Measurements from ENCODE around the gene USP44.

DNA sequence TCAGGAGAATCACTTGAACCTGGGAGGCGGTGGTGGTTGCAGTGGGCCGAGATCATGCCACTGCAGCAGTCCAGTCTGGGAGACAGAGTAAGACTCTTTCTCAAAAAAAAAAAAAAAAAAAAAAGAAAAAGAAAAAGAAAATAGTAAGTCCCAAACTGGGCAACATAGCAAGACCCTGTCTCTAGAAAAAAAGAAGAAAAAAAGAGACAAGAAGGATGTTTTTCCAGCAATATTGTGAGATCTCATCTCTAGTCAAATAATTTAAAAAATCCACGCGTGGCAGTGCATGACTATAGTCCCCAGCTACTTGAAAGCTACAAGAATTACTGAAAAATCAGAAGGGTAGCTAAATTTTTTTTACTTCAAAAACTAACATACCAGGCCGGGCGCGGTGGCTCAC is 8.0 kb downstream of the USP44 start:
- TF ChIP-seq JUND (IDR thresholded peaks at IDR 0.05; ENCODE audit: low read depth, low read length) = no peak
- TF ChIP-seq, protein P1, sequence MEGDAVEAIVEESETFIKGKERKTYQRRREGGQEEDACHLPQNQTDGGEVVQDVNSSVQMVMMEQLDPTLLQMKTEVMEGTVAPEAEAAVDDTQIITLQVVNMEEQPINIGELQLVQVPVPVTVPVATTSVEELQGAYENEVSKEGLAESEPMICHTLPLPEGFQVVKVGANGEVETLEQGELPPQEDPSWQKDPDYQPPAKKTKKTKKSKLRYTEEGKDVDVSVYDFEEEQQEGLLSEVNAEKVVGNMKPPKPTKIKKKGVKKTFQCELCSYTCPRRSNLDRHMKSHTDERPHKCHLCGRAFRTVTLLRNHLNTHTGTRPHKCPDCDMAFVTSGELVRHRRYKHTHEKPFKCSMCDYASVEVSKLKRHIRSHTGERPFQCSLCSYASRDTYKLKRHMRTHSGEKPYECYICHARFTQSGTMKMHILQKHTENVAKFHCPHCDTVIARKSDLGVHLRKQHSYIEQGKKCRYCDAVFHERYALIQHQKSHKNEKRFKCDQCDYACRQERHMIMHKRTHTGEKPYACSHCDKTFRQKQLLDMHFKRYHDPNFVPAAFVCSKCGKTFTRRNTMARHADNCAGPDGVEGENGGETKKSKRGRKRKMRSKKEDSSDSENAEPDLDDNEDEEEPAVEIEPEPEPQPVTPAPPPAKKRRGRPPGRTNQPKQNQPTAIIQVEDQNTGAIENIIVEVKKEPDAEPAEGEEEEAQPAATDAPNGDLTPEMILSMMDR (IDR thresholded peaks at IDR 0.05 in 2 of 3, conservative IDR thresholded peaks at IDR 0.05 in 1 of 3; ENCODE audit: control insufficient read depth in 2 of 3, extremely low read depth in 1 of 3, insufficient read depth in 1 of 3, low read depth in 3 of 3, low read length in 3 of 3) = no peak
- TF ChIP-seq, protein P2, sequence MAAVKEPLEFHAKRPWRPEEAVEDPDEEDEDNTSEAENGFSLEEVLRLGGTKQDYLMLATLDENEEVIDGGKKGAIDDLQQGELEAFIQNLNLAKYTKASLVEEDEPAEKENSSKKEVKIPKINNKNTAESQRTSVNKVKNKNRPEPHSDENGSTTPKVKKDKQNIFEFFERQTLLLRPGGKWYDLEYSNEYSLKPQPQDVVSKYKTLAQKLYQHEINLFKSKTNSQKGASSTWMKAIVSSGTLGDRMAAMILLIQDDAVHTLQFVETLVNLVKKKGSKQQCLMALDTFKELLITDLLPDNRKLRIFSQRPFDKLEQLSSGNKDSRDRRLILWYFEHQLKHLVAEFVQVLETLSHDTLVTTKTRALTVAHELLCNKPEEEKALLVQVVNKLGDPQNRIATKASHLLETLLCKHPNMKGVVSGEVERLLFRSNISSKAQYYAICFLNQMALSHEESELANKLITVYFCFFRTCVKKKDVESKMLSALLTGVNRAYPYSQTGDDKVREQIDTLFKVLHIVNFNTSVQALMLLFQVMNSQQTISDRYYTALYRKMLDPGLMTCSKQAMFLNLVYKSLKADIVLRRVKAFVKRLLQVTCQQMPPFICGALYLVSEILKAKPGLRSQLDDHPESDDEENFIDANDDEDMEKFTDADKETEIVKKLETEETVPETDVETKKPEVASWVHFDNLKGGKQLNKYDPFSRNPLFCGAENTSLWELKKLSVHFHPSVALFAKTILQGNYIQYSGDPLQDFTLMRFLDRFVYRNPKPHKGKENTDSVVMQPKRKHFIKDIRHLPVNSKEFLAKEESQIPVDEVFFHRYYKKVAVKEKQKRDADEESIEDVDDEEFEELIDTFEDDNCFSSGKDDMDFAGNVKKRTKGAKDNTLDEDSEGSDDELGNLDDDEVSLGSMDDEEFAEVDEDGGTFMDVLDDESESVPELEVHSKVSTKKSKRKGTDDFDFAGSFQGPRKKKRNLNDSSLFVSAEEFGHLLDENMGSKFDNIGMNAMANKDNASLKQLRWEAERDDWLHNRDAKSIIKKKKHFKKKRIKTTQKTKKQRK (IDR thresholded peaks at IDR 0.05; ENCODE audit: low read depth, low read length) = no peak
- TF ChIP-seq NFIC (IDR thresholded peaks at IDR 0.05; ENCODE audit: low read depth, low read length) = no peak

All from GM12878 (cell line).